Smooth muscle cell (in vitro differentiated cells): ENCODE measurements around the gene PAQR8. TPM values are rescaled to one million over a fixed set of nuclear protein-coding genes. Genes with fewer than 3 reads are reported as not detected.
"Not testable (repeated sequence)": the region's sequence is repeated elsewhere in the genome, so short reads cannot be mapped to it uniquely, and the experiment has no call there.

Source experiments
- DNase-seq: peaks from one replicate; lab custom pipeline; 2025; ENCODE audit not compliant: unreplicated experiment; lab: John Stamatoyannopoulos, UW
- H2AFZ ChIP-seq: fragments of 200-600 bp; sonication (generic); 2 replicates; pipeline ENCODE4 v1.6.0; 2016; ENCODE audit warnings: antibody characterized with exemption, low read depth, mild to moderate bottlenecking
- H3F3A ChIP-seq: fragments of 200-600 bp; sonication (generic); 2 replicates; pipeline ENCODE4 v1.6.0; 2017; ENCODE audit warnings: antibody characterized with exemption, low read depth
- H3K27ac ChIP-seq: fragments of 200-600 bp; sonication (generic); 2 replicates; pipeline ENCODE4 v1.5.1; 2016; ENCODE audit warnings: low read depth, mild to moderate bottlenecking
- H3K27me3 ChIP-seq: fragments of 200-600 bp; sonication (generic); 2 replicates; pipeline ENCODE4 v1.6.1; 2016; ENCODE audit warnings: low read depth, mild to moderate bottlenecking
- H3K36me3 ChIP-seq: fragments of 200-600 bp; sonication (generic); 2 replicates; pipeline ENCODE4 v1.5.1; 2016; ENCODE audit warnings: low read depth
- H3K4me1 ChIP-seq: fragments of 200-600 bp; sonication (generic); 2 replicates; pipeline ENCODE4 v1.5.1; 2016; ENCODE audit warnings: low read depth
- H3K4me2 ChIP-seq: fragments of 200-600 bp; sonication (generic); 2 replicates; pipeline ENCODE4 v1.6.0; 2016; ENCODE audit warnings: mild to moderate bottlenecking
- H3K4me3 ChIP-seq: fragments of 200-600 bp; sonication (generic); 2 replicates; pipeline ENCODE4 v1.5.1; 2016; ENCODE audit warnings: mild to moderate bottlenecking
- H3K79me2 ChIP-seq: fragments of 200-600 bp; sonication (generic); 2 replicates; pipeline ENCODE4 v1.6.0; 2016; ENCODE audit warnings: low read depth, mild to moderate bottlenecking
- H3K9ac ChIP-seq: fragments of 200-600 bp; sonication (generic); 2 replicates; pipeline ENCODE4 v1.6.0; 2016; ENCODE audit warnings: low read depth
- H3K9me3 ChIP-seq: fragments of 200-600 bp; sonication (generic); replicated peaks from 2 replicates; pipeline ENCODE4 v1.5.1; 2016; ENCODE audit warnings: low read depth
- H4K20me1 ChIP-seq: fragments of 200-600 bp; sonication (generic); 2 replicates; pipeline ENCODE4 v1.6.0; 2016; ENCODE audit warnings: low read depth
- WGBS: methylation state at CpG from one replicate; pipeline ENCODE4 v1.1.7; 2016; ENCODE audit warnings: low lambda C conversion rate; 5-methylcytosine and 5-hydroxymethylcytosine counted together
- polyA plus RNA-seq: library from polyadenylated mRNA; unstranded; fragments of >200 nt; fragmentation: Nextera tagmentation; extraction: Ambion mirVana; gene quantifications from 2 replicates; pipeline ENCODE4 v1.2.1, GENCODE V29; 2016
- total RNA-seq: library from RNA; depleted of rRNA; stranded (reverse); fragments of >200 nt; gene quantifications from 2 replicates; pipeline ENCODE4 v1.2.3, GENCODE V29; 2014
- TF ChIP-seq, protein P1 (sequence below): fragments of 200-600 bp; sonication (generic); IDR thresholded peaks from 2 replicates; pipeline ENCODE4 v1.5.1; 2017; ENCODE audit warnings: borderline replicate concordance, mild to moderate bottlenecking, antibody characterized with exemption; ENCODE audit not compliant: insufficient read depth, poor library complexity, severe bottlenecking

Gene PAQR8
- total and polyA plus RNA-seq, 2 experiments from 2014 or later = 4.3 to 6.1 TPM

DNA sequence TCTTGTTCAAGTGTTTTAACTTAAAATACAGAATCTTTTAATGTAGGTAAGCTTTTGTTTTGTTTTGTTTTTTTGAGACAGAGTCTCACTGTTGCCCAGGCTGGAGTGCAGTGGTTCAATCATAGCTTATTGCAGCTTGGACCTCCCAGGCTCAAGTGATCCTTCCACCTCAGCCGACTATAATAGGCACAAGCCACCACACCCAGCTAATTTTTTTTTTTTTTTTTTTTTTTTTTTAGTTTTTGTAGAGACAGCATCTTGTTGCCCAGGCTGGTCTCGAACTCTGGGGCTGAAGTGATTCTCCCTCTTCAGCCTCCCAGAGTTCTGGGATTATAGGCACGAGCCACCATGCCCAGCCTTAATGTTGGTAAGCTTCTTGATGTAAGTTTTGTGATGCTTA lies 61.5 kb downstream of the PAQR8 start:
- H3K27me3 ChIP-seq = no peaks in the 10 kb centered on the region
- H3K4me1 ChIP-seq = peaks cover 18% of the 10 kb centered on the region
- TF ChIP-seq, protein P1, sequence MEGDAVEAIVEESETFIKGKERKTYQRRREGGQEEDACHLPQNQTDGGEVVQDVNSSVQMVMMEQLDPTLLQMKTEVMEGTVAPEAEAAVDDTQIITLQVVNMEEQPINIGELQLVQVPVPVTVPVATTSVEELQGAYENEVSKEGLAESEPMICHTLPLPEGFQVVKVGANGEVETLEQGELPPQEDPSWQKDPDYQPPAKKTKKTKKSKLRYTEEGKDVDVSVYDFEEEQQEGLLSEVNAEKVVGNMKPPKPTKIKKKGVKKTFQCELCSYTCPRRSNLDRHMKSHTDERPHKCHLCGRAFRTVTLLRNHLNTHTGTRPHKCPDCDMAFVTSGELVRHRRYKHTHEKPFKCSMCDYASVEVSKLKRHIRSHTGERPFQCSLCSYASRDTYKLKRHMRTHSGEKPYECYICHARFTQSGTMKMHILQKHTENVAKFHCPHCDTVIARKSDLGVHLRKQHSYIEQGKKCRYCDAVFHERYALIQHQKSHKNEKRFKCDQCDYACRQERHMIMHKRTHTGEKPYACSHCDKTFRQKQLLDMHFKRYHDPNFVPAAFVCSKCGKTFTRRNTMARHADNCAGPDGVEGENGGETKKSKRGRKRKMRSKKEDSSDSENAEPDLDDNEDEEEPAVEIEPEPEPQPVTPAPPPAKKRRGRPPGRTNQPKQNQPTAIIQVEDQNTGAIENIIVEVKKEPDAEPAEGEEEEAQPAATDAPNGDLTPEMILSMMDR = no peak
- H3K9ac ChIP-seq = no peak overlapping the region
- no peak for DNase-seq
- no peaks in the 10 kb centered on the region for H3K9me3 ChIP-seq
- H2AFZ ChIP-seq = no peak overlapping the region
- peaks cover 5% of the 10 kb centered on the region for H3F3A ChIP-seq
- H3K79me2 ChIP-seq = no peaks in the 10 kb centered on the region
- WGBS = 73% methylated on average over 3 of the region's 3 CpGs
- no peak overlapping the region for H3K4me3 ChIP-seq
- no peaks in the 10 kb centered on the region for H4K20me1 ChIP-seq
- H3K27ac ChIP-seq = peak overlapping the region; percentile 83
- no peaks in the 10 kb centered on the region for H3K36me3 ChIP-seq
- peak overlapping the region; percentile 52 for H3K4me2 ChIP-seq

DNA sequence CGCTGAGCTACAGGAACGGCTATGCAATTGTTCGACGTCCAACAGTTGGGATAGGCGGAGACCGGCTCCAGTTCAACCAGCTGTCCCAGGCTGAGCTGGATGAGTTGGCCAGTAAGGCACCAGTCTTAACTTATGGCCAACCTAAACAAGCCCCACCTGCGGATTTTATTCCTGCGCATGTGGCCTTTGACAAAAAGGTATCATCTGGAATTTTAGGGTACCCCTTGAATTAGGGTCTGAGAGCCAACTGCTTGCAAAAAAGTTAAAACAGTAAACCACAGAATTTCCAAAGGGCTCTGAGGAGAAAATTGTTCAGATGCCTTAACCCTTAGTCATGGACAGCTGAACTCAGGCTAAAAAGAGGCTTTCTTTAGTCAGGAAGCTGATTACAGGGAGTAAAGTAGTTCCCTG lies 62.0 kb downstream of the PAQR8 start:
- WGBS = 30% methylated on average over 8 of the region's 8 CpGs
- H2AFZ ChIP-seq = no peak overlapping the region
- peak overlapping the region; percentile 52 for H3K4me2 ChIP-seq
- peaks cover 18% of the 10 kb centered on the region for H3K4me1 ChIP-seq
- H3K79me2 ChIP-seq = no peaks in the 10 kb centered on the region
- peak overlapping the region; percentile 83 for H3K27ac ChIP-seq
- no peaks in the 10 kb centered on the region for H3K9me3 ChIP-seq
- no peak overlapping the region for H3K4me3 ChIP-seq
- H3K9ac ChIP-seq = no peak overlapping the region
- H4K20me1 ChIP-seq = no peaks in the 10 kb centered on the region
- TF ChIP-seq, protein P1 = no peak
- H3K27me3 ChIP-seq = no peaks in the 10 kb centered on the region
- DNase-seq = no peak
- H3F3A ChIP-seq = peaks cover 5% of the 10 kb centered on the region
- H3K36me3 ChIP-seq = no peaks in the 10 kb centered on the region

DNA sequence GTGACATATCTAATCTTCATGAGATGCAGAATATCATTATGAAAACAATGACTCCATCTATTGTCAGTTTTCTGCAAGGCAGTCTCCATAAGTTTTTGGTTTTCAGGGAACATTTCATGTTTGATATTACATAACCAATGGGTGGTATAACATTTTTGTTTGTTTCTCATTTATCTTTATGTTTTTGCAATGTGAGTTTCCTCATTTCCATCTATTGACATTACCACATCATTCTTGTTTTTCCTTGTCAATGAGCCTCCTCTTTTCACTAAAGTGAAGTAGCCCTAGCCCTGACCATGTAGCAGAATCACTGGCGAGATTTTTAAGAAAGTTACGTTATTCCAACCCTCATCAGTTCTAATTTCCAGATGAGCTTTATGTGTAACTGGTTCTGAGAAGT lies 62.6 kb downstream of the PAQR8 start:
- Histone ChIP-seq H3K36me3 (no peaks in the 10 kb centered on the region), H3K27me3 (no peaks in the 10 kb centered on the region), H3K9me3 (no peaks in the 10 kb centered on the region), H3K79me2 (no peaks in the 10 kb centered on the region), H3K4me3 (no peak overlapping the region), H3K4me1 (peaks cover 13% of the 10 kb centered on the region), H3K27ac (peak overlapping the region; percentile 83), H3F3A (peaks cover 5% of the 10 kb centered on the region), H3K9ac (no peak overlapping the region), H2AFZ (no peak overlapping the region), H4K20me1 (no peaks in the 10 kb centered on the region), H3K4me2 (peak overlapping the region; percentile 52)
- DNase-seq = no peak
- TF ChIP-seq, protein P1 = no peak
- 78% methylated on average over 2 of the region's 2 CpGs for WGBS

DNA sequence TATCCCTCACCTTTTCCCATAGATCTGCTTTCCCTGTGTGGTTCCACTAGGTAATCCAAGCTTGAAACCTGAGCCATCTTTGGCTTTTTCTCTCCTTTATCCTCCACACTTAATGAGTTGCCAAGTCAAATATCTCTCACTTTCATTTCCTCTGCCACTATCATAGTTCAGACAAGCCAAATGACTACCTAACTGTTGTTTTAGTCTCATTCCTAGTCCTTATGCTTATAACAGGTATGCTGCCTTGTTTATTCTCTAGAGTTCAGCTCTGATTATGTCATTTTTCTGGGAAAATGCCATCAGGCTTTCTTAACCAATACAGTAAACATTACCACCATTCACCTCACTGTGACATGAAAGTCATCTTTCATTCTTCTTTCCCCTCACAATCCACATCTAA lies 64.7 kb downstream of the PAQR8 start:
- no peak overlapping the region for H3K4me3 ChIP-seq
- no peak overlapping the region for H3K27ac ChIP-seq
- no peaks in the 10 kb centered on the region for H4K20me1 ChIP-seq
- H3K27me3 ChIP-seq = no peaks in the 10 kb centered on the region
- no peak for DNase-seq
- no peaks in the 10 kb centered on the region for H3K36me3 ChIP-seq
- no peaks in the 10 kb centered on the region for H3K79me2 ChIP-seq
- no peaks in the 10 kb centered on the region for H3K9me3 ChIP-seq
- H2AFZ ChIP-seq = no peak overlapping the region
- TF ChIP-seq, protein P1 = no peak
- no peak overlapping the region for H3K9ac ChIP-seq
- H3K4me2 ChIP-seq = no peak overlapping the region
- peaks cover 5% of the 10 kb centered on the region for H3F3A ChIP-seq
- H3K4me1 ChIP-seq = peaks cover 5% of the 10 kb centered on the region

DNA sequence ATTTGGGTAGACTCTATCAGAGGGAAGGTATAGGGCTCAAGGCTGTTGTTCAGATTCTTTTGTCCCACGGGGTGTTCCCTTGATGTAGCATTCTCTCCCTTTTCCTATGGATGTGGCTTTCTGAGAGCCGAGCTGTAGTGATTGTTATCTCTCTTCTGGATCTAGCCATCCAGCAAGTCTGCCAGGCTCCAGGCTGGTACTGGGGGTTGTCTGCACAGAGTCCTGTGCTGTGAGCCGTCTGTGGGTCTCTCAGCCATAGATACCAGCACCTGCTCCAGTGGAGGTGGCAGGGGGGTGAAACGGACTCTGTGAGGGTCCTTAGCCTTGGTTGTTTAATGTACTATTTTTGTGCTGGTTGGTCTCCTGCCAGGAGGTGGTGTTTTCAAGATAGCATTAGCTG lies 71.3 kb downstream of the PAQR8 start:
- not testable (repeated sequence) for H3K4me3 ChIP-seq, H3K4me1 ChIP-seq, H3K4me2 ChIP-seq, H3K9ac ChIP-seq, H3K27me3 ChIP-seq, H3K79me2 ChIP-seq, H4K20me1 ChIP-seq, DNase-seq, H3K36me3 ChIP-seq, H3K9me3 ChIP-seq, H3K27ac ChIP-seq, H2AFZ ChIP-seq, H3F3A ChIP-seq
- WGBS = 72% methylated on average over 4 of the region's 4 CpGs
